Smooth muscle cell of the pulmonary artery (primary cell): ENCODE results near the gene AARSD1. TPM values are rescaled to one million over a fixed set of nuclear protein-coding genes. Genes with fewer than 3 reads are reported as not detected.

Experiments used
- total RNA-seq: library from RNA; depleted of rRNA; stranded (reverse); fragments of >200 nt; gene quantifications from 2 replicates; pipeline ENCODE4 v1.2.3, GENCODE V29; 2014

The AARSD1 gene
- total RNA-seq, result 18.2 and 20.0 TPM in 2 replicates

GRCh38 chr17:42964161-42964932 is at the start of gene AARSD1:
Gene AARSD1 (minus strand): TSS chr17:42964454. CDS start chr17:42964440, 14 bp downstream.

GRCh38 chr17:43006639-43007551 is 42.6 kb upstream of the AARSD1 start, which contains the start of gene IFI35:
Gene IFI35 (plus strand): TSS chr17:43006784. CDS start chr17:43006948, 164 bp downstream.

DNA sequence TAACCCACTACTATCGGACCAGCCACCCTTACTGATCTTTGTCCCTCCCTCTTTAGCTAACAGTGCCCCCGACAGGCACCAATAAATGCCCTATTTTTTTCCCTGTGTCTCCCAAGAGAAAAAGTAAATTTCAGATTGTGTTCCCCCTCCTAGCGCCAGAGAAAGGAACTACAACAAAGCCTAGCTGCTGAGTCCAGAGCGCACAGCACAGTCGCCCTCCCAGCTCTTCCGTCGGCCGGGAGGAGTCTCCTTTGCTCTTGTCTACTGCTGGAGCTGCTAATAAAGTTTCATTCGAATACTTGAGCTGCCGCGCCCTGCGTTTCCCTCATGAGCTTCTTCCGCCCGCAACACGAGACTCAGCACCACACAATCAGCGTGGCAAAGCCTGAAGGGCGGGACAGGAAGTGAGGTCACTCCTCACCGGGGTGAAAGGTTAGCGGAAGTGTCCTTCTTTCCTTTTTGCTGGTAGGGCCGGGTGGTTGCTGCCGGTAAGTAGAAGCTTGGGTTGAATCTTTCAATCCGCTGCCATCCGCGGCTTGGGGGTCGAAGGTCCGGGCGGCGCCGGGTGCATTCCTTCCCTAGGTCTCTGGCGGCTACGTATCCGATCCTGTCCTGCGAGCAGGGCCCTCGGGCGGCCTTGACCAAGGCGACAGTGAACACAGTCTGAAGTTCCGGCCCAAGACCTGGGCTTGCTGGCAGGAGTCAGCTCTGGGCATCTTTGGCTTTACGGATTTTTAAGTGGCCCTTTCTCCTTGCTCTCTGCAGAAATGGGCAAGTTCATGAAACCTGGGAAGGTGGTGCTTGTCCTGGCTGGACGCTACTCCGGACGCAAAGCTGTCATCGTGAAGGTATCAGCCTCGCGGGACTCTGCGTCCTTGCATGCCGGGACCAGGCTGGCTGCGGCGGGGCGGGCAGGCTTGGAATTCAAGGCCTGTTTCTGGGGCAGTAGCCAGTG is 34.0 kb upstream of the AARSD1 start, which contains the start of gene RPL27:
TSS of gene RPL27 (plus strand) at position 436 of the 955 bp plus-strand sequence. CDS start at position 768, 332 bp downstream.

GRCh38 chr17:42980274-42980765 is 16.1 kb upstream of the AARSD1 start, which contains the start of gene RUNDC1:
Gene RUNDC1 (plus strand): TSS chr17:42980565. CDS start chr17:42980577, 12 bp downstream.

GRCh38 chr17:42979511-42980273 is 15.4 kb upstream of the AARSD1 start, which contains the start of gene PTGES3L:
Gene PTGES3L (minus strand): TSS chr17:42980080. CDS start chr17:42980053, 27 bp downstream.

Other genes starting within 250 kb of the AARSD1 start
- 20.6 and 21.3 TPM in 2 replicates for gene EZH1, start 219.4 kb downstream of the AARSD1 start, total RNA-seq
- gene RAMP2, start 203.2 kb downstream of the AARSD1 start, total RNA-seq, result 0.13 and 0.46 TPM in 2 replicates
- gene VPS25, start 191.0 kb downstream of the AARSD1 start, total RNA-seq, result 44.1 and 44.4 TPM in 2 replicates
- gene WNK4, start 183.8 kb downstream of the AARSD1 start, total RNA-seq, result 0.20 and 0.79 TPM in 2 replicates
- 41.7 and 50.0 TPM in 2 replicates for gene COA3, start 165.8 kb downstream of the AARSD1 start, total RNA-seq
- gene CNTD1, start 165.6 kb downstream of the AARSD1 start, total RNA-seq, result 0.07 and 0.36 TPM in 2 replicates
- gene BECN1, start 140.2 kb downstream of the AARSD1 start, total RNA-seq, result 94.1 and 99.6 TPM in 2 replicates
- 60.6 and 62.2 TPM in 2 replicates for gene PSME3, start 131.1 kb downstream of the AARSD1 start, total RNA-seq
- gene AOC2, start 119.9 kb downstream of the AARSD1 start, total RNA-seq, result 0.79 and 0.85 TPM in 2 replicates
- gene AOC3, start 113.3 kb downstream of the AARSD1 start, total RNA-seq, result 1.3 and 5.9 TPM in 2 replicates
- not detected in 2 replicates for gene G6PC1, start 63.7 kb downstream of the AARSD1 start, total RNA-seq
- 0.07 and 0.23 TPM in 2 replicates for gene PTGES3L, start 15.6 kb upstream of the AARSD1 start, total RNA-seq
- 13.4 and 15.4 TPM in 2 replicates for gene RUNDC1, start 16.1 kb upstream of the AARSD1 start, total RNA-seq
- gene RPL27, start 34.0 kb upstream of the AARSD1 start, total RNA-seq, result 364 and 471 TPM in 2 replicates
- 14.2 and 21.2 TPM in 2 replicates for gene IFI35, start 42.3 kb upstream of the AARSD1 start, total RNA-seq
- 136 and 240 TPM in 2 replicates for gene VAT1, start 57.9 kb upstream of the AARSD1 start, total RNA-seq
- 0.17 and 0.20 TPM in 2 replicates for gene RND2, start 60.8 kb upstream of the AARSD1 start, total RNA-seq
- 9.0 and 10.1 TPM in 2 replicates for gene BRCA1, start 160.9 kb upstream of the AARSD1 start, total RNA-seq
- 114 and 132 TPM in 2 replicates for gene NBR1, start 206.8 kb upstream of the AARSD1 start, total RNA-seq
- gene TMEM106A, start 247.4 kb upstream of the AARSD1 start, total RNA-seq, result 5.5 and 6.5 TPM in 2 replicates